Stimulated activated CD8-positive, alpha-beta memory T cell treated with anti-CD3 and anti-CD28 coated beads, Interleukin-4, amount 100 ng/mL, for 48 hours (primary cell): ENCODE data around the gene HERC6.
"Not testable (repeated sequence)": the region's sequence is repeated elsewhere in the genome, so short reads cannot be mapped to it uniquely, and the experiment has no call there.

ENCODE experiments used
- DNase-seq: peaks from one replicate; pipeline ENCODE4 v3.0.0-alpha.2; 2020

Gene HERC6

GRCh38 chr4:88448211-88448765 is 69.6 kb downstream of the HERC6 start:
- not testable (repeated sequence) for DNase-seq

- no peak for DNase-seq
These were observed 70.2 kb downstream of the HERC6 start for GRCh38 chr4:88448889-88449288.

GRCh38 chr4:88449290-88449689 is 70.6 kb downstream of the HERC6 start:
- DNase-seq = no peak

- no peak for DNase-seq
These were observed 72.6 kb downstream of the HERC6 start for GRCh38 chr4:88451205-88451604.

- no peak for DNase-seq
These were observed 74.3 kb downstream of the HERC6 start for GRCh38 chr4:88452912-88453311.

GRCh38 chr4:88456670-88457306 is 78.1 kb downstream of the HERC6 start, which contains the start of gene HERC5:
Gene HERC5, plus strand, starts transcription at chr4:88457119. Its CDS starts 151 bp downstream, at chr4:88457270.
- DNase-seq = peak; percentile 88

- peak; percentile 54 for DNase-seq
These were observed 78.9 kb downstream of the HERC6 start for GRCh38 chr4:88457307-88458103.

GRCh38 chr4:88458104-88458740 is 79.6 kb downstream of the HERC6 start:
- DNase-seq = no peak

- DNase-seq = no peak
These were observed 87.1 kb downstream of the HERC6 start for GRCh38 chr4:88465653-88466192.

- no peak for DNase-seq
These were observed 88.7 kb downstream of the HERC6 start for GRCh38 chr4:88467392-88467791.

- DNase-seq = no peak
These were observed 98.7 kb downstream of the HERC6 start for GRCh38 chr4:88477229-88477860.

- DNase-seq = no peak
These were observed 99.6 kb downstream of the HERC6 start for GRCh38 chr4:88478247-88478646.

- no peak for DNase-seq
These were observed 102.9 kb downstream of the HERC6 start for GRCh38 chr4:88481537-88481936.

GRCh38 chr4:88489100-88489761 is 110.6 kb downstream of the HERC6 start:
- DNase-seq = no peak
